Fibroblast of skin of right biceps (primary cell): ENCODE measurements around the gene ATG101.
"Not testable (repeated sequence)": the region's sequence is repeated elsewhere in the genome, so short reads cannot be mapped to it uniquely, and the experiment has no call there.

ENCODE experiments used
- DNase-seq: peaks from one replicate; pipeline ENCODE4 v3.0.0-alpha.2; 2013

The ATG101 gene

DNA sequence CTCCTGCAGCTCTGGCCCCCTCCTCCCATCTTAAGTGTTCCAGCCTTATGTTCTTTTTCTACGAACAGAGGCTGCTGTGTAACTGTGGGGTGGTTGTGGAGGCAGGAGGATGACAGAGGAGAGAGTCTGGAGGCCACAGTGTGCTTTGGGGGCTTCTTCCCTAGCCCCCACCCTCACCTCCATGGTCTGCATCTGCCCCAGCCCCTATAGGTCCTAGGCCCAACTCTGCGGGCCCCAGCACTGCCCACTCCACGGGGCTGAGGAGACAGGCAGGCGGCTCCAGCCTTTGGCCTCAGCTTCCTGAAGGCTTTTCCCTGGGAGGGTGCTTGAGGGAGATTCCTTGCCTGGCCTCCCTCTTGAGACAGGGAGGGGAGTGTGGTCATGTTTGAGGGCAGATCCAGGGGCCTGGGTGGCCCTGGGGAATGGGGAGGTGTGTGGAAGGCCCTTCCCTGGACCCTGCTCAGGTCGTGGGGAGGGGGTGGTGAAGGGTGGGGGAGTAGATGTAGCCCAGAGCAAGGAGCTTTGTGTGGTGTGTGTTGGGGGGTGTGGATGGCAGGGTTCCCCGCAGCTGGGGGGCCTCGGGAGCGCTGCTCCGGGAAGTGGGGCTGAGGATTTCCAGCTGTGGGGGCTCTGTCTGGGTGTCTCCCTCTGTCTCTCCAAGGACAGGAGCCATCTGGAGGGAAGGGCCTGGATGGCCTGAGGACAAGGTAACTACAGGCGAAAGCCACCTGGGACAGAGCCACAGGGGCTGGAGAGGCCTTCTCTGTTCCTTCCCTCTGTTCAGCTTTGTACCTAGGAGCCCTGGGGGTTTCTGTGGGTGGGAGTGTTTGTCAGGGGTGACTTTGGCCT is 10.8 kb downstream of the ATG101 start:
- DNase-seq: no peak

DNA sequence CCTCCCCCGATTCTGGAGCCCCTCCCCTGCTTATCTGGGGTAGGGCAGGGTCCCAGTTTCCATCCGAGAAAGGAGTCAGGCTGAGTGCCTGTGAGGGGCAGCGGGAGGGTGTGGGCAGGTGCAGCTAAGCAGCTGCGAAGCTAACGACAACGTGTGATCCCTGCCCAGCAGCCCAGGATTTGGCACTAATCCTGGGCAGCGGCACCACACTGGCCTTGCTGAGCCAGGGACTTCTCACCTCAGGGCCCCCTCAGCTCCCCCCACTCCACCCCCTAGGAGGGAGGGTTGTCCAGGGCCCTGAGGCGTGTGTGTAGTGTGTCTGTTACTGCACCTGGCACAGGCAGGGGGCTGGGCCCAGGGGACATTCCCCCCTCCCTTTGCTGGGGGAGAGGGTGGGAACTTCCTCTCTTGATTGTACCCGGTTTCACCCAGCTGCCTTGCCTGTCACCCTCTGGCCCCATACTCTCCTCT is 11.5 kb downstream of the ATG101 start:
- no peak for DNase-seq

- peak; percentile 19 for DNase-seq
Measured at GRCh38 chr12:52082026-52082668, 12.4 kb downstream of the ATG101 start.

GRCh38 chr12:52082669-52082987 is 12.8 kb downstream of the ATG101 start:
- DNase-seq: no peak

GRCh38 chr12:52082988-52083637 is 13.3 kb downstream of the ATG101 start:
- DNase-seq: peak; percentile 51

DNA sequence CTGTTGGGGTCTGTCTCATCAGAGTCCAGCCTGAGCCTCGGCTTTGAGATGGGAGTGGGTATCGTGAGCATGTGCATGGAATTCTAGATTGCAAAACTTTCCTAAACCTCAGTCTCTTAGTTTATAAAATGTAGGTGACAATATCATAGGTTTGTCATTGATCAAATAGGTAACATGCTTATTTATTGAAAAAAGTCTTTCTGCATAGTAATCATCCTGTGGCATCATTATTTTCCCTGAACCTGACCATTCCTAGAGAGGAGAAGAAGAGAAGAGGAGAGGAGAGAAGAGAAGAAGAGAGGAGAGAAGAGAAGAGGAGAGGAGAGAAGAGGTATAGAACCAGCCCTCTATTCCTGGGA is 13.8 kb downstream of the ATG101 start:
- DNase-seq: no peak

- no peak for DNase-seq
Measured at GRCh38 chr12:52084491-52085231, 14.9 kb downstream of the ATG101 start.

- DNase-seq: no peak
Measured at GRCh38 chr12:52085682-52086180, 16.0 kb downstream of the ATG101 start.

GRCh38 chr12:52086366-52086765 is 16.6 kb downstream of the ATG101 start:
- DNase-seq: no peak

DNA sequence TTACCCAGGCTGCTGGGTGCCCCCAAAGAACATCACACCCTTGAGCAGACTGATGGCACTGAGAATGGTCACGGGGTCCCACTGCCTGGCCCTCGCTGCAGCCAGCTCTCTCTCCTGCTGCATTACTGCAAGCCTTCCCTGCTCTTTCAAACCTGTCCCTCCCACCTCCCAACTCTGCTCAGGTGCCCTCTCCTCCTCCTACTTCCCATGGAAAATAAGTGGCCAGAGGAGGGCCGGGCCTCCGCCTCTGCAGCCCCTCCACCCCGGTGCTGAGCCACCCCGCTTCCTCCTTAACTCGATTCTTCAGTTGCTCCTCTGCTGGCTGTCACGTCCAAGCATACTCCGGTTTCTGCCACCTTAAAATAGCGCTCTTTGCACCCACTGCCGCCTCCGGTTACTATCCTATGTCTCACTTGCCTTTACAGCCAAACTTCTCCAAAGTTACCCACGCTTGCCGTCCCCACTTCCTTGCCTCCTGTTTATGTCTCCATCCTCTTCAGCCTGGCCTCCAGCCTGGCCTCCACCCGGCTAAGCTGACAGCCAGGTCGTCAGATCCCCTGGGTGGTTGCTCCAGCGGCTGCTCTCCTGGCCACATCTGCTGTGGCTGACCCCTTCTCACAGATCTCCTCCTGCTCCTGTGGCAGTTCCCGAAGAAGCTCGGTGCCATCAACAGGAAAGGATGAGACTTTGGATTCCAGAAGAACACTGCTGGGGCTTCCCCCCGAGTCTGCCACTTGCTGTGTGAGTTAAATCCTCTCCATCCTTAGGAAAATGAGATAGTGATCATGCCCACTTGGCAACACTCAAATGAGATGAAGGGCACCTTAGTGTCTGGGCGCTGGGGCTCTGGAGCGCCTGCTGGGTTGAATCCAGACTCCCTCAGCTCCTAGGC is 17.4 kb downstream of the ATG101 start:
- DNase-seq: no peak

GRCh38 chr12:52087961-52088820 is 18.4 kb downstream of the ATG101 start:
- no peak for DNase-seq

DNA sequence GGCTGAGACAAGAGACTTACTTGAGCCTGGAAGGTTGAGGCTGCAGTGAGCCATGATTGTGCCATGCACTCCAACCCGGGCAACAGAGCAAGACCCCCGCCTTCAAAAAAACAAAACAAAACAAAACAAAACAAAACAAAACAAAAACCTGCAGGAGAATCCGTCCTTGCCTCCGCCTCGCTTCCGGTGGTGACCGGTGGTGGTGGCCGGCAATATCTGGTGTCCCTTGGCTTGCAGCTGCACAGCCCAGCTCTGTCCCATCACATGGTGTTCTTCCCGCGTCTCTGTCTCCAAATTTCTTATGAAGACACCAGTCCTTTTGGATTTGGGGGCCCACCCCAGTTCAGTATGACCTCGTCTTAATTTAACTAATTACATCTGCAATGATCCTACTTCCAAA is 19.7 kb downstream of the ATG101 start:
- DNase-seq: no peak

DNA sequence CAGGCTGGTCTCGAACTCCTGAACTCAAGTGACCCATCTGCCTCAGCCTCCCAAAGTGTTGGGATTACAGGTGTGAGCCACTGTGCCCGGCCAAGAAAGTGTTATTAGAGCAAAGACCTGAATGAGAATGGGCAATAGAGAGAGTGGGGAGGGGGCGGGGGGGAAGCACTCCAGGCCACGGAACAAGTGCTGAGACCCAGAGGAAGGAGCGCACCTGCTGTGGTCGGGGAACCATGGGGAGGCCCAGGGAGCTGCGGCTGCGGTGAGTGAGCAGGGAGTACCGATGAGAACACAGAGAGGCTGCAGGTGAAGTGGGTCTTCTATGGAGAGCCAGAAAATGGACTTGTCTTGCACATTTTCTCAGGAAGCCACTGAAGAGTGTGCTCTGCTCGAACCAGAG is 20.5 kb downstream of the ATG101 start:
- no peak for DNase-seq

DNA sequence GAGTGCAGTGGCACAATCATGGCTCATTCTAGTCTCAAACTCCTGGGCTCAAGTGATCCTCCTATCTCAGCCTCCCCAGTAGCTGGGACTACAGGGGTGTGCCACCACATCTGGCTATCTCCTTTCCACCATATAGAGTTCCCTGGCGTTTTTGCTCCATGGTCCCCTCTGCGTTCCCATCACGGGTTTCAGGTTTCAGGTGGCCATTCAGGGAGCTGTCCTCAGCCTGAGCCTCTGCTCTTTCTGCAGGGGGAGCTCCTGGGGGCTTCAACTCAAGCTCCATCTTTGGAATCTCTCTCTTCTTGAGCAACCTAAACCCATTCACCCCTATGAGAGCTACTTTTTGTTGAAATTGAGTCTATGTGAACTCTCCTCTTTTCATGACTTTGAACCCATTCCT is 21.3 kb downstream of the ATG101 start:
- DNase-seq: no peak

- DNase-seq: no peak
Measured at GRCh38 chr12:52091869-52092268, 22.1 kb downstream of the ATG101 start.

- no peak for DNase-seq
Measured at GRCh38 chr12:52093346-52093745, 23.6 kb downstream of the ATG101 start.

- no peak for DNase-seq
Measured at GRCh38 chr12:52096332-52097044, 26.7 kb downstream of the ATG101 start.

GRCh38 chr12:52097045-52097666 is 27.4 kb downstream of the ATG101 start:
- DNase-seq: no peak

DNA sequence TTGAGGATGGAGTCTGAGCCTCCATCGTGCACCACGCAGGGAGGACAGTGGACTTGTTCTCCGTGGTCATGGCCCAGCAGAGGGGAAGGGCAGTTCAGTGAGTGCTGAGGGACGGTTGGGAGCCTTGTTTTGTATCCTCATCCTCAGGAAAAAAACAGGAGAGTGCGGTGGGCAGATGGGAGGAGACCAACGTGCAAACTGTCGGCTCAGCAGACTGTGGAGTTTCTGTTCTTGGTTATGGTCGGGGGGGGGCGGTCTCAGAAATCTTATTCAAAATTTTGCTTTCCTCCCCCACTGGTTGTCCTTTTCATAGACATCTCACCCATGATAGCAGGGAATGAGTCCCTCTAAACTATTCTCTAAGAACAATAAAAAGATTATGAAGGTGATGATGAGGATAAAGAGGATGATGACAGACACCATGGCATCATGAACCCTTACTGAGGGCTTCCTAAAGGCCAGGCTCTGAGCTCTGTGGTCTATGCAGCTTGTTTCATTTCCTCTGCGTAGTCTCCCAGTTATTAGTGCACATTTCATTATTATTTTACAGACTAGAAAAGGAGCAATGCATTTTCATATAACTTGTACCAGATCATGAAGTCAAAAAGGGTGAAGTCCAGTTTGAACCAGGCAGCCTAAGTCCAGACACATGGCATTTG is 34.8 kb downstream of the ATG101 start:
- DNase-seq: not testable (repeated sequence)
